ENCODE results near the gene TRIM75.

Gene TRIM75

DNA sequence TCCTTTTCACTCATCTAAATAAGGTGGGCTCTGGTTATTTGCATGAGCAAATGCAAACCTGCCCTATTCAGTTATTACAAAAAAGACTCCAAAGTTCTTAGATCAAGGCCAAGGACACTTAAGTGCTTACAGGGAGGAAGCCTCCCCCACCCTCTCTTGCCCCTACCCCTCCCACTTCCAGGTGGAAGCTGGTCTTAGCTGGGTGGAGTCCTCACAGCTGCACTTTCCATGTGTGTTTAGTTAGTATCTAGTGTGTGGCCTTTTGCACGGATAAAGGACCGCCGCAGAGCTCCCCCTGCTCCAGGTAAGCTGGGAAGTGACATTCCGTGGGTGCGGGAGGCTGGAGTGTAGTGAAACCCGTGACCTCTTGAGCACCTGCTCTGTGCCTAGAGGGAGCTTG lies at the start of gene TRIM75:
Gene TRIM75 (plus strand): TSS at position 222 of the 400 bp plus-strand sequence. CDS start 5,282 bp downstream, outside the sequence.
- no peak for DNase-seq (ENCODE audit: low spot score)

DNA sequence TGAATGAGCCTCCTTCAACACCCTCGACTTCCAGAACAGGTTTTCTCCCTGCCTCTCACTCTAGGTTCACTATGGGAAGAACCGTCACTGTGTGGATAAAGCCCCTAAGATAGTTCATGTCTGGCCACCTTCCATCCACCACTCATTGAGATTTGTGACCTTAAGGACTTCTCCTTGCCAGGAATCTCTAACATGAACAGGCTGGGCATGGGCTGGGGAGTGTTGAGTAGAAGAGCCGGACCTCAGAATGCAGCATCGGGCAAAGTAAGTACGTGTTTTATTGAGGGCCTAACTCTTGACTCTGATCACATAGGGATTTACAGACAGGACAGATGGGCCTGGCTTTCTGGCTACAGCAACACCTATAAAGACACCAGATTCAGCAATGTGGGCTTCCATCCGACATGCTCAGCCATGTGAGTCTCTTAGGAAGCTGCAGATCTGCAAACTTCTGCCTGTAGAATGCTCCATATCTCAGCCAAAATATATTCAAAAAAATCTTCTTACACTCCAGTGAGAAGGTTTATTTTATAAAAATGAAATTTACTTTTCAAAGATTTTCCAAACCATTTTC lies 48.2 kb upstream of the TRIM75 start:
- TF ChIP-seq, protein P1, sequence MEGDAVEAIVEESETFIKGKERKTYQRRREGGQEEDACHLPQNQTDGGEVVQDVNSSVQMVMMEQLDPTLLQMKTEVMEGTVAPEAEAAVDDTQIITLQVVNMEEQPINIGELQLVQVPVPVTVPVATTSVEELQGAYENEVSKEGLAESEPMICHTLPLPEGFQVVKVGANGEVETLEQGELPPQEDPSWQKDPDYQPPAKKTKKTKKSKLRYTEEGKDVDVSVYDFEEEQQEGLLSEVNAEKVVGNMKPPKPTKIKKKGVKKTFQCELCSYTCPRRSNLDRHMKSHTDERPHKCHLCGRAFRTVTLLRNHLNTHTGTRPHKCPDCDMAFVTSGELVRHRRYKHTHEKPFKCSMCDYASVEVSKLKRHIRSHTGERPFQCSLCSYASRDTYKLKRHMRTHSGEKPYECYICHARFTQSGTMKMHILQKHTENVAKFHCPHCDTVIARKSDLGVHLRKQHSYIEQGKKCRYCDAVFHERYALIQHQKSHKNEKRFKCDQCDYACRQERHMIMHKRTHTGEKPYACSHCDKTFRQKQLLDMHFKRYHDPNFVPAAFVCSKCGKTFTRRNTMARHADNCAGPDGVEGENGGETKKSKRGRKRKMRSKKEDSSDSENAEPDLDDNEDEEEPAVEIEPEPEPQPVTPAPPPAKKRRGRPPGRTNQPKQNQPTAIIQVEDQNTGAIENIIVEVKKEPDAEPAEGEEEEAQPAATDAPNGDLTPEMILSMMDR (IDR thresholded peaks at IDR 0.05; ENCODE audit: extremely low read depth, missing control alignments) = no peak
- no peak for DNase-seq (ENCODE audit: low spot score)

More for the DNA sequence above, at the start of gene TRIM75:
- TF ChIP-seq, protein P1 (IDR thresholded peaks at IDR 0.05; ENCODE audit: extremely low read depth, missing control alignments) = no peak

DNA sequence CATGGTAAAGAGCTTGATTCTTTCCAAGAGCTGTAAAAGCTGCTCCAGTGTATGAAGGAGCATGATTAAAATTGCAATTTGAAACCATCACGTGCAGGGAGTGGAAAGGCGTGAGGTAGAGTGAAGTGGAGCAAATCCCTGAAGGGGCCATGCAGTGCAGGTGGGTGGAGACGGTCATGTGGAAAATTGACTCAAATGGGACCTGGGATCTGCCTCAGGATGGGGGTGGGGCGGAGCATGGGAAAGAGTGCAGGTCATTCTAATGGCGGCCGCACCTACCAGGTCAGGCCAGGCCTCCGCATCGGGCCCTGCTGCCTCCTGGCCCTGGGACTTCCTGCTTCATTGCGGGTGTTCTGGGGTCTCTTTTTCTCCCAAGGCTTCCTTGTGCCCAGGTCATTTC lies 47.2 kb upstream of the TRIM75 start:
- TF ChIP-seq, protein P1 (IDR thresholded peaks at IDR 0.05; ENCODE audit: extremely low read depth, missing control alignments) = no peak
- DNase-seq (ENCODE audit: low spot score) = no peak

DNA sequence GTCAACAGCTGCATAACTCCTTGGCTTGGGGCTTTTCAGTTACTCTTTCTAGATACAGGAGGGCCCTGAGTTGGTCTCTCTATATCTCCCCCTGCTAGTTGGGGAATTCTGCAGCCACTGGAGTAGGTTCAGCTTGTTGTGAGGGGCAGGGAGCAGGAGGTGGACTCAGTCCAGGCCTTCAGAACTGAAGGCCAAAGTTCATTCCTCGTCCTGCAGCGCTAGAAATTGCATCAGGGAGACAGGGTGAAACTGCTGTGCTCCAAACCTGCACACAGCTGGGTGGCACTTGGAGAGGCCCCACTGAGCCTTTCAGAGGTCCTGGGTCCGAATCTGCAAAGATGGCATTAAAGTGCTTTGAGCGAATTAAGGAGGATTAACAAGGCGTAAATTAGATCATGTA lies 46.8 kb upstream of the TRIM75 start:
- TF ChIP-seq, protein P1 (IDR thresholded peaks at IDR 0.05; ENCODE audit: extremely low read depth, missing control alignments) = no peak
- peak; percentile 1 for DNase-seq (ENCODE audit: low spot score)

- TF ChIP-seq, protein P1 (IDR thresholded peaks at IDR 0.05; ENCODE audit: extremely low read depth, missing control alignments) = no peak
- no peak for DNase-seq (ENCODE audit: low spot score)
Measured at GRCh38 chr4:165009493-165010227, 44.0 kb upstream of the TRIM75 start.

- TF ChIP-seq, protein P1 (IDR thresholded peaks at IDR 0.05; ENCODE audit: extremely low read depth, missing control alignments) = no peak
Measured at GRCh38 chr4:165010487-165010886, 43.2 kb upstream of the TRIM75 start.

DNA sequence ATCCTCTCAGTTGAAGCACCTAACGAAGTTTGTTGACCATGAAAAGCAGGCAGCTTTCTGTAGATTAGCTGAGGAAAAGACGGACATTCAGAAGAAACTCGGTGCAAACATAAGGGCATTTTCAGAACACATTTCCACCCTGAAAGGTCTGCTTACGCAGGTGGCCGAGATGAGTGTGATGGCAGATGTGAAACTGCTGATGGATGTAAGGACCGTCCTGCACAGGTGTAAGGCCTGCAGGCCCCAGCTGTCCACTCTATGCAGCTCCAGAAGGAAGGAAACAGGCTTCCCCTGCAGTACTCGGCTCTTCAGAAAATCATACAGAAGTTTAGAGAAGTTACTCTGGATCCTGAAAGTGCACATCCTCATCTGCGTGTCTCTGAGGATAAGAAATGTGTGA lies 42.7 kb upstream of the TRIM75 start:
- no peak for DNase-seq (ENCODE audit: low spot score)
- TF ChIP-seq, protein P1 (IDR thresholded peaks at IDR 0.05; ENCODE audit: extremely low read depth, missing control alignments) = no peak

More at GRCh38 chr4:165010487-165010886, 43.2 kb upstream of the TRIM75 start:
- DNase-seq (ENCODE audit: low spot score) = no peak
